Measurements from ENCODE around the gene PLPPR5.
"Not testable (repeated sequence)": the region's sequence is repeated elsewhere in the genome, so short reads cannot be mapped to it uniquely, and the experiment has no call there.

PLPPR5 gene, protein sequence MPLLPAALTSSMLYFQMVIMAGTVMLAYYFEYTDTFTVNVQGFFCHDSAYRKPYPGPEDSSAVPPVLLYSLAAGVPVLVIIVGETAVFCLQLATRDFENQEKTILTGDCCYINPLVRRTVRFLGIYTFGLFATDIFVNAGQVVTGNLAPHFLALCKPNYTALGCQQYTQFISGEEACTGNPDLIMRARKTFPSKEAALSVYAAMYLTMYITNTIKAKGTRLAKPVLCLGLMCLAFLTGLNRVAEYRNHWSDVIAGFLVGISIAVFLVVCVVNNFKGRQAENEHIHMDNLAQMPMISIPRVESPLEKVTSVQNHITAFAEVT

DNA sequence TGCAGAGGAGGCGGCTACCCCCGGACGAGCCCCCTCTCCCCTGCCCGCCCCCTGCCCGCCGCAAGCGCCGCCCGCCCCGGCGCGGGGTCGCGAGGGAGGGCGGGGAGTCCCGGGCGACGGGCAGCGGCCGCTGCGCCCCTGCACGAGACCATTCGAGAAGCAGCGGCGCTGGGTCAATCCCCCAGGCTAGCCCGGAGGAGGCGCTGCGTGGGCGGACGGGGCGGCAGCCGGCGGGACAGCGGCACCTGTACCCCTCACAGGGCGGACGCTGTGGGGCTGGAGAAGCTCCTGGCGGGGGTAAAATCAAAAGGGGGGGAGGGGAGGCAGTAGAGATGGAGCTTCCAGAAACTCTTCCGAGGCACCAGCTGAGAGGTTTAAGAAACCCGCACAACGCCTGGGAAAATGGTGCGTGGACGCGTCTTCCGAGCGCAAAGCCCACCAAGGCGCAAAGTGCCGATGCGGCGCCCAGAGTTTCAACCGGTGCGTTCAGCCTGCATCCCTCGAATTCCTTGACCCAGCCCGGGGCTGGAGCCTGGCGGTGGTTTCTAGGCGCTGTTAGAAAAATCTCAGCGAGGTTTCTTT lies at the start of gene PLPPR5:
PLPPR5 (minus strand) TSS at position 1 of the 582 bp plus-strand sequence. CDS start 190 bp downstream, outside the sequence.
- peak; percentile 12 to 16 for ATAC-seq (replicated peaks)
- H3K4me1 Mint-ChIP-seq: peaks cover 3 to 6% of the 10 kb centered on the region in 2 donors
- peaks cover 41 to 59% of the 10 kb centered on the region in 2 donors for H3K27me3 Mint-ChIP-seq
- no peaks in the 10 kb centered on the region for H3K36me3 Mint-ChIP-seq
- H3K4me3 Mint-ChIP-seq: peak within 1 kb of the TSS; percentile 55 to 62
- H3K27ac Mint-ChIP-seq: no peak within 1 kb of the TSS
- no peak for DNase-seq
- no peaks in the 10 kb centered on the region for H3K9me3 Mint-ChIP-seq

DNA sequence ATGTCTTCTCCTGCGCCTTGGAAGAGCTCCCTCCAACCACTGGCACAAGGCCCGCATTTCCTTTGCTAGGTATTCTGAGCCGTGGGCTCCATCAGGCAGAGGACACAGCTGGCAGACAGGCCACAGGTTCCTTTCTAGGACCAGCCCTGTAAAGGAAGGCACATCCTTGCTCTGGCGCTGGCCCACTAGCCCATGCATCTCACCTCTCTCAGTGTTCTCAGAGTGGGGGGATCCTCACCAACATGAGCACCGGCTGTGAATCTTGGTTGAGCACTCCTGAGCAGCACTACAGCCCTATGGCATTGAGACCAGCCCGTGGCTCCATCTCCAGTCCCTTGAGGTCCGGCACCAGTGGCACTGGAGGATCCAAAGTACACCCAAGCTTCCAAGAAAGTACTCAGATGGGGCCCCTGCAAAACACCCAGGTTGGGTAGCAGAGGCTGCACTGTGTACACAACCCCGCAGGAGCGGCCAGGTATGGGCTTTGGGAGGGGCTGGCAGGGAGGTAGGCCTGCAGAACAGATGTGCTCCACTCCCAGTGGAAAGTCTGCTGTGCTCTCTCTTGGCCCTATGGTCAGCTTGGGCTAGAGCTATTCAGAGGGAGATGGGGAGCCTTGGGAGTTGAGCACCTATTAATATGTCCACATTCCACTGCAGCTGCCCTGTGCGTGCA lies 47.1 kb upstream of the PLPPR5 start:
- Mint-ChIP-seq H3K36me3 (no peaks in the 10 kb centered on the region), H3K9me3 (peaks cover 4 to 7% of the 10 kb centered on the region in 2 donors), H3K27me3 (peaks cover 0 to 4% of the 10 kb centered on the region in 2 donors), H3K4me1 (no peaks in the 10 kb centered on the region), H3K4me3 (no peak overlapping the region), H3K27ac (no peak overlapping the region)
- ATAC-seq (replicated peaks): no peak
- no peak for DNase-seq

DNA sequence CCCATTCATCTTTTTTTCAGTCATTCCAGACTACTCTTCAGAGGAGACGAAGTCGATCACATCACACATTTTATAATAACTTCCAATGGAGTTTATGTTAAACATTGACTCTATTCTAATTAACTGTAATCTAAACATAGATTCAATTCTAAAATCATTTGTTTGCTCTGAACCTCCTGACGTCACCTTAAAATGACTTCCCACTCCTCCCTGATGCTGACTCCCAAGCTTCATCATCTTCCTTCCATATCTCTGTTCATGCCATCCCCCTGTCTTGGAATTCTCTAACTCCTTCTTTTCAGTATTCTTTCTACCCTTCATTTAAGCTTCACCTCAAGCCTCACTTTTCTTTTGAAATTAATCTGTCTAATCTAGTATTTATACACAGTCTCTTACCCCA lies 45.1 kb upstream of the PLPPR5 start:
- ATAC-seq (replicated peaks) (no peak), DNase-seq (no peak)
- Mint-ChIP-seq H3K4me3 (no peak overlapping the region), H3K9me3 (peaks cover 4 to 6% of the 10 kb centered on the region in 2 donors), H3K36me3 (no peaks in the 10 kb centered on the region), H3K4me1 (no peaks in the 10 kb centered on the region), H3K27ac (no peak overlapping the region), H3K27me3 (no peaks in the 10 kb centered on the region)

DNA sequence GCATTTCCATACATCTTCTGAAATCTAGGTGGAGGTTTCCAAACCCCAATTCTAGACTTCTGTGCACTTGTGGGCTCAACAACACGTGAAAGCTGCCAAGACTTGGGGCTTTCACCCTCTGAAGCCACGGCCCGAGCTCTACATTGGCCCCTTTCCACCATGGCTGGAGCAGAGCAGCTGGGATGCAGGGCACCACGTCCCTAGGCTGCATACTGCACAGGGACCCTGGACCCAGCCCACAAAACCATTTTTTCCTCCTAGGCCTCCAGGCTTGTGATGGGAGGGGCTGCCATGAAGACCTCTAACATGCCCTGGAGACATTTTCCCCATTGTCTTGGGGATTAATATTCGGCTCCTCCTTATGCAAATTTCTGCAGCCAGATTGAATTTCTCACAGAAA lies 32.1 kb upstream of the PLPPR5 start:
- peaks cover 21 to 34% of the 10 kb centered on the region in 2 donors for H3K9me3 Mint-ChIP-seq
- ATAC-seq (replicated peaks); DNase-seq; H3K27me3 Mint-ChIP-seq; H3K4me1 Mint-ChIP-seq; H3K36me3 Mint-ChIP-seq; H3K4me3 Mint-ChIP-seq; H3K27ac Mint-ChIP-seq: not testable (repeated sequence)

DNA sequence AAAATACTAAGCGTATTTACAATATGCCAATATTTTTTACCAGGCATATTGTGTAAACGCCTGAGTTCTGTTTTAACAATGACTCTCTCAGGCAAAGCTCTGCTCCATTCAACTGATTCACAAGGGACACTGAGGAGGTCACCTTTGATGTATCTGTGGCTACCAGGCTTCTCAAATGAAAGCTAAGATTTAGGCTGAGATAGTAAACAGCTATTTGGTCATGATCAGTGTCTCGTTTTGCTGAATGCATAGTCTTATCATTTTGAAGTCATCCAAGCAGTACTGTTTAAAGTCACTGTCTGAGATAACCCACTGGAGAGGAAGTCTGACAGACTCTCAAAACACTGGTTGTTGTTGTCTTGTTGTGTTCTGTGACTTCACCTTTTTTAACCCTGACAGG lies 13.7 kb upstream of the PLPPR5 start:
- no peak for DNase-seq
- Mint-ChIP-seq H3K4me1 (no peaks in the 10 kb centered on the region), H3K36me3 (no peaks in the 10 kb centered on the region), H3K9me3 (no peaks in the 10 kb centered on the region), H3K27ac (no peak overlapping the region), H3K4me3 (no peak overlapping the region), H3K27me3 (no peaks in the 10 kb centered on the region)
- no peak for ATAC-seq (replicated peaks)

DNA sequence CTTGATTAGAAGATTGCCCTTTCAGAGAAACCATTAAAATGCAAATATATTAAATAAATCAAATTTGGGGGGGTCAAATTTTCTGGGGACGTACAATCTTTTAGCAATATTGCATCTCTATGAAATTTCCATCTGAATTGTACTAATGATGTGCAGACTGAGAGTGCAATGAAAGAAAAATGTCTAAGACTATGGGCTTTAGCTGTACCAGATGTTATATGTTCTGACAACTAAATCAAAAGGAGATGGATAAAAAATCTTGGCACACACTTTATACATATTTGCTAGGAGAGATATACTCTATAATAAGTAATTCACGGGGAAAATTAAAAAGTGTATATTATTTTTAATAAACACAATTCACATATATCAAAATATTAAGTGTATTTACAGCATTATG lies 13.0 kb upstream of the PLPPR5 start:
- ATAC-seq (replicated peaks) (no peak), DNase-seq (no peak)
- H3K9me3 Mint-ChIP-seq: no peaks in the 10 kb centered on the region
- H3K36me3 Mint-ChIP-seq: no peaks in the 10 kb centered on the region
- no peaks in the 10 kb centered on the region for H3K27me3 Mint-ChIP-seq
- H3K27ac Mint-ChIP-seq: no peak overlapping the region
- H3K4me3 Mint-ChIP-seq: no peak overlapping the region
- H3K4me1 Mint-ChIP-seq: no peaks in the 10 kb centered on the region

DNA sequence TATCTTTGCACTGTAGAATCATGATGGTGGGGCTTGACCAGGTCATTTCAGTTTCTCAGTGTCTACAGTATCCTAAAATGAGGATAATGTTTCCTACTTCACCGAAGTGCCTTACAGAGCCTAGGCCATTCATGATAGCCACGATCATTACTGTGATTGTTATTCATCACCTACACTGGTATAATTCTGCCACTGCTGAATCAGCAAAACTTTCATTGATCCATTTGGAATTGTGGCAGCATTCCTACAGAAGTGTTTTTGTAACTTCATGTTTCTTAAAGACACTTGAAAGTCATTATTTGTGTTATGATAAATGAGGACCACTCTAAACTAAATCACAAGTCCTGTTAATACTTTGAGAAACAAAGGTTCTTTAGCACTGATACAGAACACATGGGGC lies 6.0 kb upstream of the PLPPR5 start:
- Mint-ChIP-seq H3K27me3 (peaks cover 15 to 25% of the 10 kb centered on the region in 2 donors), H3K27ac (no peak overlapping the region), H3K4me1 (peaks cover 0 to under 1% of the 10 kb centered on the region in 2 donors), H3K9me3 (no peaks in the 10 kb centered on the region), H3K36me3 (no peaks in the 10 kb centered on the region), H3K4me3 (no peak overlapping the region)
- no peak for ATAC-seq (replicated peaks)
- no peak for DNase-seq

DNA sequence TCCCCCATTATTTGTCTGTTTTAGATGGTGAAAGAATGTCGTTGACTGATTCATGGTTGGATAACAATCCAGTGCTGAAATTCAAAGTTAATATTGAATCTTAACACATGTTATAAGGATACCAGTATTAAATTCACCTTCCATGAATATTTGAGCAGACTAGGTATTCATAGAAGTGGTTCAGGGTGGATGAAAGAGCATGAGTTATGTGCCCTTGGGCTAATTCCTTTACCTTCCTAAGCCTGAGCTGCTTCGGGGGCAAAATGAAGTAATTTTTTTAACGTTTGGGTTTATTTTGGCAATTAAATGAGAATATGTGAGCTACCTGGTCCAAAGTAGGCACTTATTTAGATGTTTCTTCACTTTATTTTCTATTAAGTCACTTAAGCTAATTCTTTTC lies 2.7 kb upstream of the PLPPR5 start:
- no peak overlapping the region for H3K27ac Mint-ChIP-seq
- ATAC-seq (replicated peaks): no peak
- H3K4me3 Mint-ChIP-seq: no peak overlapping the region
- H3K4me1 Mint-ChIP-seq: peaks cover 3 to 6% of the 10 kb centered on the region in 2 donors
- no peaks in the 10 kb centered on the region for H3K9me3 Mint-ChIP-seq
- H3K36me3 Mint-ChIP-seq: no peaks in the 10 kb centered on the region
- no peak for DNase-seq
- peaks cover 32 to 53% of the 10 kb centered on the region in 2 donors for H3K27me3 Mint-ChIP-seq

DNA sequence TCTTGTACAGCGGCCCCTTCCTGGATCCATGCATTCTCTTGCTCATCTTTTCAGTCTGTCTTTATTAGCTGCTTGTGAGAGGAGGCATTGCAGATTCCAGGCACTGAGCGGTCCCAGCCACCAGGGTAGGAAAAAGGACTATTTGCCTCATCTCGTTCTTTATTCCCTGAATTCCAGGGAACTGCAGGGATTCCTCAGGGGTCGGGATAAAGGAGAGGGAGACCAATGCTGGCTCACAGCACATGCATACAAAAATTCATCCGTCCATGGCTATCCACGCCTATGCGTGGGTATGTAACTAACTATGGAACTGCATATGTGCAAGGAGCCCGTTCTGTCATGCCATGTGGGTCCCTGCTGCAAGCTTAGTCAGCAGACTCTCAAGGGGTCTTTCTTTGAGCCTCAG lies 879 bp upstream of the PLPPR5 start:
- Mint-ChIP-seq H3K4me3 (peak overlapping the region in 1 of 2 donors; percentile 10), H3K27me3 (peaks cover 38 to 59% of the 10 kb centered on the region in 2 donors), H3K4me1 (peaks cover 3 to 6% of the 10 kb centered on the region in 2 donors), H3K27ac (no peak overlapping the region), H3K36me3 (no peaks in the 10 kb centered on the region), H3K9me3 (no peaks in the 10 kb centered on the region)
- no peak for ATAC-seq (replicated peaks)
- DNase-seq: no peak

DNA sequence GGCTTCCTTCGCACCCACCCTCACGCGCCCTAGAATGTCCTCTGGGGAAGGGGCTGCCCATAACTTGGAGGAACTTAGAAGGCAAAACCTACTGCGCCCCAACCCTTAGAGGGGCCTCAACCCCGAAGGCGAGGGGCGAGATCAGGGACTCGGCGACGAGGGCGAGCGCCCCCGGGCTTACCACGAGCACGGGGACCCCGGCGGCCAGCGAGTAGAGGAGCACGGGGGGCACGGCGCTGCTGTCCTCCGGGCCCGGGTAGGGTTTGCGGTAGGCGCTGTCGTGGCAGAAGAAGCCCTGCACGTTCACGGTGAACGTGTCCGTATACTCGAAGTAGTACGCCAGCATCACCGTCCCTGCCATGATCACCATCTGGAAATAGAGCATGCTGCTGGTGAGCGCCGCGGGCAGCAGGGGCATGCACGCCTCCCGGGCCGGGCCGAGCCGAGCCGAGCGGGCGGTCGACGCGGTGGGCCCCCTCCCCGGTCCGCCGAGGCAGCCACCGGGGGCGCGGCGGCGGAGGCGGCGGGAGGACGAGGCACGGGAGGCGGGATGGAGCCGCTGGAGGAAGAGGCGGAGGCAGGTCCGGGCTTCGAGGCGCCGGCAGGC lies 304 bp downstream of the PLPPR5 start:
- Mint-ChIP-seq H3K36me3 (no peaks in the 10 kb centered on the region), H3K9me3 (no peaks in the 10 kb centered on the region), H3K27ac (no peak overlapping the region), H3K4me1 (peaks cover 3 to 6% of the 10 kb centered on the region in 2 donors), H3K27me3 (peaks cover 43 to 59% of the 10 kb centered on the region in 2 donors), H3K4me3 (peak overlapping the region; percentile 41 to 62)
- DNase-seq (peak; percentile 1), ATAC-seq (replicated peaks) (peak; percentile 18 to 38)

DNA sequence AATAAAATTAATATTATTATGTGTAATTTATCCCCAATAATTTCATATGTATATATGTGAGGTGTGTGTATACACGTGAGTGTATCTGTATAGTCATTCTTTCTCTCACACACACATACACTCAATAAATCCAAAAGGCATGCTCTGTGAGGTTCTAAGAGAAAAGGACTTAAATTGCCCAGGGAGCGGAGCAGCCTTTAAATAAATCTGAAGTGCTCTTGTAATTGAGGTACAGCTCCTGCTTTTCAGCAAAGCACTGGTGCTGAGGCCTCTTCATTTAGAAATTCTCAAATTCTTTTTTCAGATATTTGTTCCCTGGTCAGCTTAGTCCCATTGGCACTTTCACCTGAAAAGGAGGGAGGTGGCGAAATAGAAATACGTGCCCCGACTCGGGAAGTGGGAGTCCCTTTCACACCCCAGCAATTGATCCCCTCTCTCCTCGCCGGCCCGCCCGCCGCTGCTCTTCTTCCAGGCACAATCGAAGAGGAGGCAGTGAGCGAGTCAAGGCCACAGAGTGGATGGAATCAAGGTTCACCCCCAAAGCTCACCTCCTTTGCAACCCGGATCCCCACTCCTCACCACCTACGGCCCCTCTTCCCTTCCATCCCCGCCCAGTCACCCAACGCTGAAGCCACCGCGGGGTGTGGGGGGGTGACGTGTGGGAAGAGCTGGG lies 944 bp downstream of the PLPPR5 start:
- H3K9me3 Mint-ChIP-seq: no peaks in the 10 kb centered on the region
- peaks cover 3 to 6% of the 10 kb centered on the region in 2 donors for H3K4me1 Mint-ChIP-seq
- no peak for DNase-seq
- H3K4me3 Mint-ChIP-seq: peak overlapping the region in 1 of 2 donors; percentile 35
- H3K27me3 Mint-ChIP-seq: peaks cover 44 to 59% of the 10 kb centered on the region in 2 donors
- H3K36me3 Mint-ChIP-seq: no peaks in the 10 kb centered on the region
- no peak for ATAC-seq (replicated peaks)
- no peak overlapping the region for H3K27ac Mint-ChIP-seq

DNA sequence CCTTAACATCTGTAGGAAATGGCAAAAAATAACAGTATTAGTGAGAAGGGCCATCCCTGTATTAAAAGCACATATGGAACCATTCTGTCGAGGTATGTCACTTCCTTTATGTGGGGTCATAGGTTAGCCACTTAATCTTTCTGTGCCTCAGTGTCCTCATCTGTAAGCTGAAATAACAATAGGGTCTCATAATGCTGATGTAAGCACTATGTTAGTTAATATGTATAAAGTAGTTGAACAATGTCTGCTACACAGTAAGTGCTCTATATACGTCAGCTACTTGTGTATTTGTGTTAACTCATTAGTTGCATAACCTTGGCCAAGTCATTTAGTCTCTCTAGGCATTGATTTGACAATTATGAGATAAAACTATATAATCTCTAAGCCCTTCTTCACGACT lies 11.8 kb downstream of the PLPPR5 start:
- Mint-ChIP-seq H3K27me3 (peaks cover 0 to 3% of the 10 kb centered on the region in 2 donors), H3K27ac (no peak overlapping the region), H3K36me3 (no peaks in the 10 kb centered on the region), H3K9me3 (no peaks in the 10 kb centered on the region), H3K4me3 (no peak overlapping the region), H3K4me1 (peaks cover 0 to 3% of the 10 kb centered on the region in 2 donors)
- DNase-seq (no peak), ATAC-seq (replicated peaks) (no peak)

DNA sequence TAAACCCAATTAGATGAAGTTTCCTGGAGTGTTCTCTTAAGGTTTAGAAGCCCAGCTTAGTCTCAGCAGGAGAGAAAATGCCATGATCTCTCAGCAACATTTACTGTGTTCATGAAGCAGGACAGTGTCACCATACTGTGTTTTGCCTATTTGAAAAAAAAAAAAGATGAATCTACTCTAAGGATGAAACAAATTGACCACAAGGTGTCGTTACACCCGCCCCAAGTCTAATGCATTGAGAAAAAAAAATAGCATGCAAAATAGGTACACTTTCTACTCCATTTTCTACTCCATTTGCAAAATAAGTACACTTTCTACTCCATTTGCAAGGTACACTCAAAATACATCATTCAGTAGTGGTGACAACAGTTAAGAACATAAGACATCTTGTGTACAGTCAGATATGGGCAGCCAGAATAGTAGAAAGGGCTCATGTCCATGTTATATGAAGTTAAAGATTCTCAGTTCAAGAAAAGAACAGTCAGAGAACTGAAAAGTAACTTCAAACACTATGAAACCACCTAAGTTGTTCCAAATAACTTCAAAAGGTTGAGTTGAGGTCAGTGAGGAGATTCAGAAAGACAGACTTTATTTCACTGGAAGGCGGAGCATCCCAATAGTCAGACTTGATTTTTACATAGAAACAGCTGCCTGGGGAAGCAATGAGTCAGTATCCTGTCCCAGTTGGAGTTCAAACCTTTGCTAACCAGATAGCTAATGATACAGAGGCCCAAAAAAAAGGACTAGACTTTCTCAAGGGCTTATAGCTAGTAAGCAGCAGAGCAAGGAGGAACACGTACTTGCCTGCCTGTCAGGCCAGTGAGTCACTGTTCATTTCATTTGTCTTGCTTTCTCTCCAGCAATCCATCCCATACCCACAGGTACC lies 13.3 kb downstream of the PLPPR5 start:
- ATAC-seq (replicated peaks): peak in 1 of 2 donors; percentile 29
- H3K36me3 Mint-ChIP-seq: no peaks in the 10 kb centered on the region
- H3K27ac Mint-ChIP-seq: no peak overlapping the region

More for the DNA sequence above, 13.3 kb downstream of the PLPPR5 start:
- Mint-ChIP-seq H3K4me3 (no peak overlapping the region), H3K4me1 (peaks cover 0 to 3% of the 10 kb centered on the region in 2 donors), H3K27me3 (no peaks in the 10 kb centered on the region), H3K9me3 (no peaks in the 10 kb centered on the region)
- DNase-seq: no peak

Measured in stimulated activated naive B cell treated with anti-CD40 and anti-IgM and Interleukin-4, amounts not matched to agents 10 μg/mL and 1 μg/mL and 100 μg/mL, for 72 hours (primary cell).